Ishikawa (cell line): Measurements from ENCODE around the gene ALDH6A1.

Source experiments
- CREB1 ChIP-seq: IDR thresholded peaks from 2 replicates; pipeline ENCODE4 v1.6.1; 2012; ENCODE audit warnings: low read depth
- FOXM1 ChIP-seq: IDR thresholded peaks from 2 replicates; pipeline ENCODE4 v1.6.1; 2012; ENCODE audit warnings: low read depth, borderline replicate concordance

DNA sequence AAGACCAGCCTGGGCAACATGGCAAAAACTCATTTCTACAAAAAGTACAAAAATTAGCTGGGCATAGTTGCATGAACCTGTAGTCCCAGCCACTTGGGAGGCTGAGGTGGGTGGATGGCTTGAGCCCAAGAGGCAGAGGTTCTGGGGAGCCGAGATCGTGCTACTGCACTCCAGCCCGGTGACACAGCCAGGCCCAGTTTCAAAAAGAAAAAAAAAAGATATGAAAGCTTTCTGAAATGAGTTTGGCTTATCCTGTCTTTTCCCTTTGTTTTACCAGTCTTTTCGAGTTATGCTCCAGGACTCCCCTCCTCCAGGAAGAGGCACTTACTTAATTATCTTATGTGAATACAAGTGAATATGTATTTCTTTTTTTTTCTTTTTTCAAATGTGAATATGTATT lies 61.9 kb downstream of the ALDH6A1 start:
- TF ChIP-seq FOXM1 (no peak), CREB1 (no peak)
